GM12878 (cell line): ENCODE results near the gene FOXD1. TPM values are rescaled to one million over a fixed set of nuclear protein-coding genes. Genes with fewer than 3 reads are reported as not detected.

Experiments
- ATAC-seq: fragments of 200-7000 bp; cut with Tn5 transposase; 3 replicates; pipeline ENCODE4 v1.9.1; 2020; ENCODE audit warnings: mild to moderate bottlenecking, moderate library complexity
- BruUV-seq: library from RNA; stranded (reverse); fragments of 400-500 nt; replicated peaks from 2 replicates; lab custom pipeline; 2021; lab: Mats Ljungman, UMichigan
- CTCF ChIA-PET: fragments of 300-600 bp; sonication (Branson Sonifier 250); formaldehyde crosslinking; extraction: SDS; loops from one replicate; lab custom pipeline; 2021; ENCODE audit warnings: inconsistent platforms; lab: Yijun Ruan, JAX
- POLR2A ChIA-PET: fragments of 350-600 bp; formaldehyde crosslinking; extraction: SDS; loops from one replicate; lab custom pipeline; 2021; ENCODE audit warnings: inconsistent platforms; lab: Charles Lee
- RAD21 ChIA-PET: fragments of 300-600 bp; sonication (Branson Sonifier 250); formaldehyde crosslinking; loops from one replicate; lab custom pipeline; 2023; ENCODE audit warnings: antibody characterized with exemption; ENCODE audit not compliant: unreplicated experiment; lab: Charles Lee
- SMC1A ChIA-PET: fragments of 300-600 bp; sonication (Branson Sonifier 250); formaldehyde crosslinking; loops from one replicate; lab custom pipeline; 2023; ENCODE audit not compliant: unreplicated experiment, uncharacterized antibody; lab: Charles Lee
- DNase-seq: peaks from one replicate; pipeline ENCODE4 v3.0.0-alpha.2; 2011; ENCODE audit warnings: low read depth, low spot score
- FAIRE-seq: peaks from 3 replicates; lab custom pipeline; 2011; peaks lifted over from hg19 to GRCh38; lab: Jason Lieb, UNC
- H2AFZ ChIP-seq: 2 replicates; pipeline ENCODE4 v1.6.0; 2011; ENCODE audit warnings: low read depth, low read length, control low read depth; ENCODE audit not compliant: control insufficient read depth
- H3K27ac ChIP-seq: 2 replicates; pipeline ENCODE4 v1.5.1; 2011; ENCODE audit warnings: control low read depth; ENCODE audit not compliant: control insufficient read depth, insufficient read depth
- H3K27me3 ChIP-seq, 2 experiments: replicated peaks in 1 of 2; 2 replicates each; pipeline versions ENCODE4 v1.6.0 to v1.6.1; 2011; ENCODE audit warnings: low read length in 1 of 2; ENCODE audit not compliant: control insufficient read depth in 2 of 2, insufficient read depth in 2 of 2
- H3K36me3 ChIP-seq, 2 experiments: 2 replicates each; pipeline ENCODE4 v1.5.1; 2011; ENCODE audit warnings: low read length in 1 of 2; ENCODE audit not compliant: control insufficient read depth in 2 of 2, insufficient read depth in 2 of 2
- H3K4me1 ChIP-seq: 2 replicates; pipeline ENCODE4 v1.6.1; 2011; ENCODE audit warnings: mild to moderate bottlenecking, low read length, moderate library complexity, mixed read lengths; ENCODE audit not compliant: control insufficient read depth, insufficient read depth
- H3K4me2 ChIP-seq: 2 replicates; pipeline ENCODE4 v1.6.0; 2011; ENCODE audit warnings: control low read depth; ENCODE audit not compliant: control insufficient read depth, insufficient read depth
- H3K4me3 ChIP-seq: fragments of 200-600 bp; sonication (generic); 2 replicates; pipeline ENCODE4 v1.5.1; 2016
- H3K79me2 ChIP-seq: 2 replicates; pipeline ENCODE4 v1.6.0; 2011; ENCODE audit warnings: low read length; ENCODE audit not compliant: control insufficient read depth, insufficient read depth
- H3K9ac ChIP-seq: 2 replicates; pipeline ENCODE4 v1.8.0; 2011; ENCODE audit warnings: low read length, control low read depth, mixed read lengths; ENCODE audit not compliant: control insufficient read depth, insufficient read depth
- H3K9me3 ChIP-seq: replicated peaks from 3 replicates; pipeline ENCODE4 v1.5.1; 2011; ENCODE audit warnings: mild to moderate bottlenecking, low read length; ENCODE audit not compliant: control insufficient read depth, insufficient read depth
- H4K20me1 ChIP-seq: 2 replicates; pipeline ENCODE4 v1.6.0; 2011; ENCODE audit not compliant: control insufficient read depth, insufficient read depth
- BHLHE40 ChIP-seq, 2 experiments: fragments of 450-650 bp in 1 of 2; IDR thresholded peaks; 2 replicates each; pipeline ENCODE4 v1.6.1; 2011 to 2017; ENCODE audit warnings: low read depth in 2 of 2, borderline replicate concordance in 1 of 2, improper control_type of control experiment in 1 of 2, low read length in 1 of 2, mild to moderate bottlenecking in 1 of 2
- BMI1 ChIP-seq: fragments of 450-650 bp; IDR thresholded peaks from 2 replicates; pipeline ENCODE4 v1.6.1; 2016; ENCODE audit warnings: mild to moderate bottlenecking, moderate library complexity, borderline replicate concordance
- BRCA1 ChIP-seq: IDR thresholded peaks from 2 replicates; pipeline ENCODE4 v1.6.1; 2011; ENCODE audit warnings: low read depth, low read length, improper control_type of control experiment
- EGR1 ChIP-seq, 2 experiments: IDR thresholded peaks; 1 replicate in 1 of 2; 2 replicates in 1 of 2; pipeline ENCODE4 v1.6.1; 2011 to 2012; ENCODE audit warnings: low read depth in 2 of 2, low read length in 2 of 2, borderline replicate concordance in 1 of 2, mild to moderate bottlenecking in 1 of 2, moderate library complexity in 1 of 2
- LARP7 ChIP-seq: fragments of 450-650 bp; IDR thresholded peaks from 2 replicates; pipeline ENCODE4 v1.6.1; 2017; ENCODE audit warnings: mild to moderate bottlenecking
- MYB ChIP-seq: fragments of 150-350 bp; IDR thresholded peaks from 2 replicates; pipeline ENCODE4 v1.6.1; 2014; ENCODE audit warnings: mild to moderate bottlenecking, low read depth, low read length, borderline replicate concordance
- MYC ChIP-seq: IDR thresholded peaks from 2 replicates; pipeline ENCODE4 v1.6.1; 2011; ENCODE audit warnings: mild to moderate bottlenecking, low read length, moderate library complexity, inconsistent platforms; ENCODE audit not compliant: insufficient read depth, insufficient replicate concordance, insufficient read length, severe bottlenecking
- NBN ChIP-seq: fragments of 450-650 bp; IDR thresholded peaks from 2 replicates; pipeline ENCODE4 v1.6.1; 2016
- PAX8 ChIP-seq: fragments of 450-650 bp; IDR thresholded peaks from 2 replicates; pipeline ENCODE4 v1.6.1; 2017; ENCODE audit warnings: mild to moderate bottlenecking, moderate library complexity
- RELA ChIP-seq: fragments of 450-650 bp; IDR thresholded peaks from 2 replicates; pipeline ENCODE4 v1.8.0; 2014; ENCODE audit warnings: borderline replicate concordance; ENCODE audit not compliant: partially characterized antibody
- RUNX3 ChIP-seq: IDR thresholded peaks from 2 replicates; pipeline ENCODE4 v1.6.1; 2012; ENCODE audit warnings: low read length, inconsistent platforms
- SMC3 ChIP-seq: IDR thresholded peaks from 2 replicates; pipeline ENCODE4 v1.6.1; 2011; ENCODE audit warnings: low read length, improper control_type of control experiment, borderline replicate concordance
- YY1 ChIP-seq: IDR thresholded peaks from 2 replicates; pipeline ENCODE4 v1.6.1; 2011; ENCODE audit warnings: low read depth, mild to moderate bottlenecking, low read length
- ZNF217 ChIP-seq: fragments of 450-650 bp; IDR thresholded peaks from 2 replicates; pipeline ENCODE4 v1.6.1; 2017; ENCODE audit warnings: antibody characterized with exemption, mild to moderate bottlenecking
- WGBS: methylation state at CpG from one replicate; pipeline ENCODE4 v1.1.6; 2016; ENCODE audit warnings: low lambda C conversion rate; ENCODE audit not compliant: insufficient replicate concordance, insufficient coverage; ENCODE audit errors: missing lambda C conversion rate; 5-methylcytosine and 5-hydroxymethylcytosine counted together
- in situ Hi-C: fragments of 300-500 bp; cut with MboI; formaldehyde crosslinking; loops from 9 replicates; pipeline ENCODE4 v1.14.3; 2018; ENCODE audit warnings: mixed read lengths
- intact Hi-C: fragments of 100-400 bp; cut with micrococcal nuclease; formaldehyde crosslinking; loops from one replicate; pipeline ENCODE4 v1.14.2; 2022; ENCODE audit not compliant: unreplicated experiment
- polyA plus RNA-seq, 11 experiments: library from polyadenylated mRNA; depleted of rRNA in 4 of 11; unstranded in 6 of 11; stranded (reverse) in 5 of 11; fragments of >200 nt; fragmentation: Nextera tagmentation in 4 of 11; fragmentation: Illumina TruSeq in 1 of 11; extraction: Ambion mirVana in 4 of 11; extraction: Trizol in 1 of 11; gene quantifications; 1 replicate in 1 of 11; 2 replicates in 10 of 11; pipeline versions ENCODE4 v1.2.1 to v1.2.3, GENCODE V29; 2011 to 2016; ENCODE audit warnings: inconsistent platforms in 2 of 11, missing spikeins in 2 of 11, low read depth in 1 of 11
- total RNA-seq, 4 experiments: library from RNA; depleted of rRNA in 3 of 4; stranded (reverse); fragments of >200 nt in 3 of 4; fragmentation: Illumina TruSeq in 1 of 4; extraction: Trizol in 1 of 4; gene quantifications; 2 replicates each; pipeline versions ENCODE4 v1.2.1 to v1.2.3, GENCODE V29; 2013 to 2021
- TF ChIP-seq, protein P1 (sequence below): fragments of 450-650 bp; conservative IDR thresholded peaks from 2 replicates; pipeline ENCODE4 v1.6.1; 2017; ENCODE audit warnings: mild to moderate bottlenecking, moderate library complexity
- TF ChIP-seq, protein P2 (sequence below): fragments of 450-650 bp; IDR thresholded peaks from 2 replicates; pipeline ENCODE4 v1.6.1; 2016; ENCODE audit warnings: mild to moderate bottlenecking
- TF ChIP-seq, protein P3 (sequence below): IDR thresholded peaks from 2 replicates; pipeline ENCODE4 v1.6.1; 2011; ENCODE audit warnings: borderline replicate concordance, low read depth, mild to moderate bottlenecking, moderate library complexity, low read length; ENCODE audit not compliant: insufficient read depth, poor library complexity, severe bottlenecking
- TF ChIP-seq, protein P4 (sequence below): IDR thresholded peaks from 2 replicates; pipeline ENCODE4 v1.6.1; 2012; ENCODE audit warnings: low read depth, low read length, improper control_type of control experiment

FOXD1 gene
- total and polyA plus RNA-seq, 10 of the 15 experiments (the other 5 are each of a cell fraction or from before 2014, with no cell fraction given): not detected

DNA sequence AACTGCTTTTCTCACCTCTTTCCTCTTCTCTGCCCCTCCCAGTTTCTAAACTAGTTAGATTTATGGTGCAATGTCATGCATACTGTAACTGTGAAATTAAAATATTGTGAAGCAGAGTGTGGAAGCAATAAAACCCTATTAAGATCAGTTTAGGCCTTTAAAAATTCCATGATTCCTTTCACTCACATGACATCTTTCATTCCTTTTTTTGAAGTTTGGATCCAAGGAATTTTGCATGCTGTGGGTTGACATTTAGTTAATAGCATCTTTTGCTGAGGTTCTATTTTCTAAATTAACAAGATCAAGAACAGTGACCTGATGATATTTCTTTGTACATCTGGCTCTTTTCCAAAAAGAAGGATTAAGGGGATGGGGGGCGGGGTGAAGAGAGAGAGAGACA is 13.7 kb downstream of the FOXD1 start (continued):
- TF ChIP-seq, protein P1, sequence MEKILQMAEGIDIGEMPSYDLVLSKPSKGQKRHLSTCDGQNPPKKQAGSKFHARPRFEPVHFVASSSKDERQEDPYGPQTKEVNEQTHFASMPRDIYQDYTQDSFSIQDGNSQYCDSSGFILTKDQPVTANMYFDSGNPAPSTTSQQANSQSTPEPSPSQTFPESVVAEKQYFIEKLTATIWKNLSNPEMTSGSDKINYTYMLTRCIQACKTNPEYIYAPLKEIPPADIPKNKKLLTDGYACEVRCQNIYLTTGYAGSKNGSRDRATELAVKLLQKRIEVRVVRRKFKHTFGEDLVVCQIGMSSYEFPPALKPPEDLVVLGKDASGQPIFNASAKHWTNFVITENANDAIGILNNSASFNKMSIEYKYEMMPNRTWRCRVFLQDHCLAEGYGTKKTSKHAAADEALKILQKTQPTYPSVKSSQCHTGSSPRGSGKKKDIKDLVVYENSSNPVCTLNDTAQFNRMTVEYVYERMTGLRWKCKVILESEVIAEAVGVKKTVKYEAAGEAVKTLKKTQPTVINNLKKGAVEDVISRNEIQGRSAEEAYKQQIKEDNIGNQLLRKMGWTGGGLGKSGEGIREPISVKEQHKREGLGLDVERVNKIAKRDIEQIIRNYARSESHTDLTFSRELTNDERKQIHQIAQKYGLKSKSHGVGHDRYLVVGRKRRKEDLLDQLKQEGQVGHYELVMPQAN: no peak
- TF ChIP-seq, protein P2, sequence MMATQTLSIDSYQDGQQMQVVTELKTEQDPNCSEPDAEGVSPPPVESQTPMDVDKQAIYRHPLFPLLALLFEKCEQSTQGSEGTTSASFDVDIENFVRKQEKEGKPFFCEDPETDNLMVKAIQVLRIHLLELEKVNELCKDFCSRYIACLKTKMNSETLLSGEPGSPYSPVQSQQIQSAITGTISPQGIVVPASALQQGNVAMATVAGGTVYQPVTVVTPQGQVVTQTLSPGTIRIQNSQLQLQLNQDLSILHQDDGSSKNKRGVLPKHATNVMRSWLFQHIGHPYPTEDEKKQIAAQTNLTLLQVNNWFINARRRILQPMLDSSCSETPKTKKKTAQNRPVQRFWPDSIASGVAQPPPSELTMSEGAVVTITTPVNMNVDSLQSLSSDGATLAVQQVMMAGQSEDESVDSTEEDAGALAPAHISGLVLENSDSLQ: no peak
- TF ChIP-seq BRCA1 (no peak), PAX8 (no peak), LARP7 (no peak), ZNF217 (no peak), YY1 (no peak)

DNA sequence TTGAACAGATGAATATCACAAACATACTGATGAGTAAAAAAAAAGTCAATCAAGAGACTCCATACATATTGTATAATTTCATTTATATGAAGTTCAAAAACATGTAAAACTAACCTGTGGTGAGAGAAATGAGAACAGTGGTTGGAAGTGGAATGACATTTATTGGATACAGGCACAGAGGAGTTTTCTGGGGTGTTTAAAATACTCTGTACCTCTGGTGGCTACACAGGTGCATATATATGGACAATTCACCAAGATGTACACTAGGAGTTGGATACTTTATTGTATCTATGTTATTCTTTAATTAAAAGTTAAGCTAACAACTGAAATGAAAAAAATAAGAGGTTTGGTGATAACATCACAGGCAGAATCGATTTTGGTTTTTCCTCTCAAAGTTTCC is 14.1 kb downstream of the FOXD1 start:
- FAIRE-seq (no peak), ATAC-seq (no peak), DNase-seq (no peak)
- POLR2A ChIA-PET: no interaction called here
- BruUV-seq: no TSS peak
- SMC1A ChIA-PET: no interaction called here
- Histone ChIP-seq H3K4me1 (no peaks in the 10 kb centered on the region), H4K20me1 (no peaks in the 10 kb centered on the region), H2AFZ (no peak overlapping the region), H3K79me2 (no peaks in the 10 kb centered on the region), H3K27ac (no peak overlapping the region), H3K9ac (no peak overlapping the region), H3K4me3 (no peak overlapping the region), H3K27me3 (peaks cover 10 to 12% of the 10 kb centered on the region in 2 experiments), H3K36me3 (no peaks in the 10 kb centered on the region), H3K9me3 (no peaks in the 10 kb centered on the region), H3K4me2 (no peak overlapping the region)
- RAD21 ChIA-PET: no interaction called here
- 0% methylated on average over 1 of the region's 1 CpG for WGBS
- in situ Hi-C loops: no loop called here
- CTCF ChIA-PET: interaction anchor here (1.4 kb wide), 1 partner anchor 20 kb away, joined by 3 read pairs; no protein-coding TSS in a partner anchor
- intact Hi-C loops: no loop called here
- TF ChIP-seq BMI1 (no peak), MYC (no peak), MYB (no peak), RUNX3 (no peak), NBN (no peak), RELA (no peak), BHLHE40 (IDR thresholded peaks at IDR 0.05; ENCODE audit: borderline replicate concordance in 1 of 2, low read depth in 2 of 2, low read length in 1 of 2) (no peak), SMC3 (no peak), EGR1 (IDR thresholded peaks at IDR 0.05; ENCODE audit: borderline replicate concordance in 1 of 2, low read depth in 2 of 2, low read length in 2 of 2) (no peak)
- TF ChIP-seq, protein P3, sequence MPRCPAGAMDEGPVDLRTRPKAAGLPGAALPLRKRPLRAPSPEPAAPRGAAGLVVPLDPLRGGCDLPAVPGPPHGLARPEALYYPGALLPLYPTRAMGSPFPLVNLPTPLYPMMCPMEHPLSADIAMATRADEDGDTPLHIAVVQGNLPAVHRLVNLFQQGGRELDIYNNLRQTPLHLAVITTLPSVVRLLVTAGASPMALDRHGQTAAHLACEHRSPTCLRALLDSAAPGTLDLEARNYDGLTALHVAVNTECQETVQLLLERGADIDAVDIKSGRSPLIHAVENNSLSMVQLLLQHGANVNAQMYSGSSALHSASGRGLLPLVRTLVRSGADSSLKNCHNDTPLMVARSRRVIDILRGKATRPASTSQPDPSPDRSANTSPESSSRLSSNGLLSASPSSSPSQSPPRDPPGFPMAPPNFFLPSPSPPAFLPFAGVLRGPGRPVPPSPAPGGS: no peak
- TF ChIP-seq, protein P4, sequence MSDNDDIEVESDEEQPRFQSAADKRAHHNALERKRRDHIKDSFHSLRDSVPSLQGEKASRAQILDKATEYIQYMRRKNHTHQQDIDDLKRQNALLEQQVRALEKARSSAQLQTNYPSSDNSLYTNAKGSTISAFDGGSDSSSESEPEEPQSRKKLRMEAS: no peak
